BE2C (cell line): Measurements from ENCODE around the gene BTN3A1. TPM values are rescaled to one million over a fixed set of nuclear protein-coding genes. Genes with fewer than 3 reads are reported as not detected.
"Not testable (repeated sequence)": the region's sequence is repeated elsewhere in the genome, so short reads cannot be mapped to it uniquely, and the experiment has no call there.

Experiments
- DNase-seq: peaks from one replicate; pipeline ENCODE4 v3.0.0-alpha.2; 2020
- H3K27me3 ChIP-seq: fragments of 250-450 bp; sonication (Bioruptor Pico); 2 replicates; pipeline ENCODE4 v1.5.1; 2020; ENCODE audit warnings: mild to moderate bottlenecking
- H3K36me3 ChIP-seq: fragments of 250-450 bp; sonication (Bioruptor Pico); 2 replicates; pipeline ENCODE4 v1.5.1; 2020; ENCODE audit warnings: mild to moderate bottlenecking
- H3K4me1 ChIP-seq: fragments of 250-450 bp; sonication (Bioruptor Pico); 2 replicates; pipeline ENCODE4 v1.5.1; 2020
- H3K4me3 ChIP-seq: 2 replicates; pipeline ENCODE4 v1.5.1; 2011; ENCODE audit warnings: low read depth, low read length
- H3K9me3 ChIP-seq: fragments of 250-450 bp; sonication (Bioruptor Pico); 2 replicates; pipeline ENCODE4 v1.5.1; 2020
- polyA plus RNA-seq: library from polyadenylated mRNA; unstranded; fragments of >200 nt; gene quantifications from one replicate; pipeline ENCODE4 v1.2.1, GENCODE V29; 2012; ENCODE audit warnings: low read depth, missing spikeins; ENCODE audit not compliant: insufficient read length, insufficient read depth
- TF ChIP-seq, protein P1 (sequence below): IDR thresholded peaks from 2 replicates; pipeline ENCODE4 v1.5.1; 2012; ENCODE audit warnings: mild to moderate bottlenecking, low read depth, low read length

Gene BTN3A1
- 2.4 TPM for polyA plus RNA-seq

DNA sequence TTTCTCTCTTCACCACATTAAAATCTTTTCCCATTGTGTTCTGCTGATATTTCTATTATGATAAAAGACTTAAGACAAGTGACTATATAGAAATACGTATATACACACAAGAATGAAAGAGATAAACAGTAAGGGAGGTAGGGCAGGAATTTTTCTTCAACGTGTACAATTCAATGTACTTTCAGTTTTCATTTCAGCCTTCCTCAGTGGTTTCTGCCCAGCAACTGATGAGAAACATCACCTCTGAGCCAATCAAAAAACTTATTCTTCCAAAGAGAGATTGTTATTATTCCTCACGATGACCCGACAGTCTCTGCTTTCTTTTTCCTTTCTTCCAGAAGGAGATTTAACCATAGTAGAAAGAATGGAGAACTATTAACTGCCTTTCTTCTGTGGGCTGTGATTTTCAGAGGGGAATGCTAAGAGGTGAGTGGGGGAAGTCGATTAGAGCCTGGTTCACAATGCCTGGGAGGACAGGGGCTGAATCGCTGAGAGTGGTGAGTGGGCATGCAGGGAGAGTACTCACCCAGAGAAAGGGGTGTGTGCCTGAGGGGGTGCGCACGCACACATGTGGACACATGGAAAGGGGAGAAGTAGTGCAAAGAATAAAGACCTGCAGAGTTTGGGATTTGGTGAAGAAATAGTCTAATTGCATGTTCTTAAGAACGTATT, at the start of gene BTN3A1:
Gene BTN3A1, plus strand, starts transcription at position 289 of the 672 bp plus-strand sequence. CDS start 3,289 bp downstream, outside the sequence.
- Histone ChIP-seq H3K4me1 (peaks cover 7% of the 10 kb centered on the region), H3K27me3 (no peaks in the 10 kb centered on the region), H3K36me3 (no peaks in the 10 kb centered on the region), H3K4me3 (peak within 1 kb of the TSS; percentile 82), H3K9me3 (no peaks in the 10 kb centered on the region)
- peak; percentile 69 for DNase-seq
- TF ChIP-seq, protein P1, sequence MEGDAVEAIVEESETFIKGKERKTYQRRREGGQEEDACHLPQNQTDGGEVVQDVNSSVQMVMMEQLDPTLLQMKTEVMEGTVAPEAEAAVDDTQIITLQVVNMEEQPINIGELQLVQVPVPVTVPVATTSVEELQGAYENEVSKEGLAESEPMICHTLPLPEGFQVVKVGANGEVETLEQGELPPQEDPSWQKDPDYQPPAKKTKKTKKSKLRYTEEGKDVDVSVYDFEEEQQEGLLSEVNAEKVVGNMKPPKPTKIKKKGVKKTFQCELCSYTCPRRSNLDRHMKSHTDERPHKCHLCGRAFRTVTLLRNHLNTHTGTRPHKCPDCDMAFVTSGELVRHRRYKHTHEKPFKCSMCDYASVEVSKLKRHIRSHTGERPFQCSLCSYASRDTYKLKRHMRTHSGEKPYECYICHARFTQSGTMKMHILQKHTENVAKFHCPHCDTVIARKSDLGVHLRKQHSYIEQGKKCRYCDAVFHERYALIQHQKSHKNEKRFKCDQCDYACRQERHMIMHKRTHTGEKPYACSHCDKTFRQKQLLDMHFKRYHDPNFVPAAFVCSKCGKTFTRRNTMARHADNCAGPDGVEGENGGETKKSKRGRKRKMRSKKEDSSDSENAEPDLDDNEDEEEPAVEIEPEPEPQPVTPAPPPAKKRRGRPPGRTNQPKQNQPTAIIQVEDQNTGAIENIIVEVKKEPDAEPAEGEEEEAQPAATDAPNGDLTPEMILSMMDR: no peak

DNA sequence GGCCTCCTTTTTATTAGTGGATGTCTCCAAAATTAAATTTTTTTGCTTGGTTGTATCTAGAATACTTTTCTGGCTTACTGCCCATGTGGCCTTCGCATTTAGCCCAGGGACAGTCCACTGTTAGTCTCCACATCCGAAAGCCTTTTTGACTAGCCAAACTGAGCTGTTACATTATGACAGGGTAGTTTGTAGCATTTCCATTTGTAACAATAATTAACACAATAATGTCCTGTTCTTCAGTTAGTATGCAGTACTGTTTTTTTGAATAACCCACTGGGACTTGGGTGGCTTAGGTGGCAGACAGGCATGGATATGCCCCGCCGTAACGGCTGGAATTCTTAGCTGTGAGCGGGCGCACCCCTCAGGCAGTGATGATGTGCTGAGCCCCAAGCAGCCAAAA, 49.8 kb upstream of the BTN3A1 start:
- Histone ChIP-seq H3K4me3 (no peak overlapping the region), H3K4me1 (peaks cover 2% of the 10 kb centered on the region; the same call in 1 of the 2 replicates), H3K36me3 (no peaks in the 10 kb centered on the region), H3K27me3 (no peaks in the 10 kb centered on the region), H3K9me3 (no peaks in the 10 kb centered on the region)
- TF ChIP-seq, protein P1: no peak
- DNase-seq: no peak

DNA sequence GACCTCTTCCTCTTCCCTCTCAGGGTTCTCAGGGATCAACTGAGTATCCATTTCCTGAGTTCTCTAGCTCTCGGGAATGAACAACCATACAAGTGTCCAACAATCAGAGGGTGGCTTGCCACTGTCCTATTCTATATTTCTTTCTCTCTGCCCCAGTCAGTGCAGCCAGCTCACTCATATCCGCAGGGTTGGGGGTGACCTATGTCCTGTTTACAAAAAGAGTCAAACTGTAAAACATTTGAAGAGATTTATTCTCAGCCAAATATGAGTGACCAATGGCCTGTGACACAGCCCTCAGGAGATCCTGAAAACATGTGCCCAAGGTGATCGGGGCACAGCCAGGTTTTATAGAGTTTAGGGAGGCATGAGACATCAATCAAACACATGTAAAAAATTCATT, 47.9 kb upstream of the BTN3A1 start:
- H3K4me1 ChIP-seq: peaks cover 2% of the 10 kb centered on the region; the same call in 1 of the 2 replicates
- no peak for DNase-seq
- no peaks in the 10 kb centered on the region for H3K9me3 ChIP-seq
- H3K27me3 ChIP-seq: no peaks in the 10 kb centered on the region
- no peak overlapping the region for H3K4me3 ChIP-seq
- no peaks in the 10 kb centered on the region for H3K36me3 ChIP-seq
- TF ChIP-seq, protein P1: no peak

DNA sequence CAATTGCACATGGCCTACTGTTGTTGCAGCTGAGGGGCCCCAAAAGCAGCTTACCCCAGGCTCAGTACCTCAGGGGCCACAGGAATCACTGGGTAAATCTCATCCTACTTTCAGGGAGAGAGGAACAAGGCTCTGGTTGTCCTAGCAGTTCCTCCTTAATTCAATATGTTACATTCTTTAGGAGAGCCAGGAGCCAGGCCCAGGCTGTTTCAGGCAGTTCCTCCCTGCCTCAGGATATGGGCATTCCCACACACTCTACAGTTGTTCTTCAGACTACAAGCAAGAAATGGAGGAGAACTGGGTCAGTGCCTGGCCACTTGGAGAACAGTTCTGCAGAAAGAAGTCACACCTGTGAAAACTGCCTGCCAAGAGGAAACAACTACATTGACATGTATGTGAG, 46.7 kb upstream of the BTN3A1 start:
- no peak overlapping the region for H3K4me3 ChIP-seq
- H3K36me3 ChIP-seq: no peaks in the 10 kb centered on the region
- H3K27me3 ChIP-seq: no peaks in the 10 kb centered on the region
- DNase-seq: no peak
- no peaks in the 10 kb centered on the region for H3K9me3 ChIP-seq
- TF ChIP-seq, protein P1: no peak
- H3K4me1 ChIP-seq: peaks cover 2% of the 10 kb centered on the region; the same call in 1 of the 2 replicates

DNA sequence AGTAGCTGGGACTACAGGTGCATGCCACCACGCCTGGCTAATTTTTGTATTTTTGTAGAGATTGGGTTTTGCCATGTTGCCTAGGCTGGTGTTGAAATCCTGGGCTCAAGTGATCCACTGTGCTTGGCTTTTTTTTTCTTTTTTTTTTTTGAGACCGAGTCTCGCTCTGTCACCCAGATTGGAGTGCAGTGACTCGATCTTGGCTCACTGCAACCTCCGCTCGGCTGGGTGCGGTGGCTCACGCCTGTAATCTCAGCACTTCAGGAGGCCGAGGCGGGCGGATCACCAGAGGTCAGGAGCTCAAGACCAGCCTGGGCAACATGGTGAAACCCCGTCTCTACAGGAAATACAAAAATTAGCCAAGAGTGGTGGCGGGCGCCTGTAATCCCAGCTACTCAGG, 44.5 kb upstream of the BTN3A1 start:
- H3K4me3 ChIP-seq, H3K27me3 ChIP-seq, H3K4me1 ChIP-seq, H3K9me3 ChIP-seq, DNase-seq, H3K36me3 ChIP-seq: not testable (repeated sequence)

DNA sequence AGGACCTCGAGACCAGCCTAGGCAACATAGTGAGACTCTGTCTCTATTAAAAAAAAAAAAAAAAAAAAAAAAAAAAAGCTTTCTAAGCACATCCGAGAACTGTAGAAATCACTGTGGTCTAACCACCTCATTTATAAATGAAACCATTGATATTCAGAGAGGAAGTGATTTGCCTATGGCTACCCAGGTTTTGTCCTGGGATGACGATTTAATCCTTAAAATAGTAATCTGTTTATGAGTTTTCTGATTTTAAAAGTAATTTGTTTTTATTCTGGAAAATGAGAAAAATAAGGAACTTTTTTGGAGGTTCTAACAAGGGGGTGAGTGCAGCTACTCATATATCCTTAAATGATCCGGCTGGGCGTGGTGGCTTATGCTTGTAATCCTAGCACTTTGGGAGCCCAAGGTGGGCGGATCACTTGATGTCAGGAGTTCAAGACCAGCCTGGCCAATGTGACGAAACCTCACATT, 43.5 kb upstream of the BTN3A1 start:
- DNase-seq: no peak
- Histone ChIP-seq H3K9me3 (no peaks in the 10 kb centered on the region), H3K27me3 (no peaks in the 10 kb centered on the region), H3K36me3 (no peaks in the 10 kb centered on the region), H3K4me3 (no peak overlapping the region), H3K4me1 (no peaks in the 10 kb centered on the region)
- TF ChIP-seq, protein P1: no peak
